A549 (cell line): ENCODE measurements around the gene CCDC117.

Source experiments
- CBX8 ChIP-seq: fragments of 200-600 bp; sonication (generic); IDR thresholded peaks from 2 replicates; pipeline ENCODE4 v1.6.1; 2016
- CEBPB ChIP-seq, 2 experiments: fragments of >200 bp in 1 of 2; sonication (Bioruptor Twin) in 1 of 2; formaldehyde crosslinking in 1 of 2; IDR thresholded peaks; 2 replicates each; pipeline ENCODE4 v1.6.1; 2012 to 2016
- CHD2 ChIP-seq: fragments of 150-350 bp; IDR thresholded peaks from 2 replicates; pipeline ENCODE4 v1.6.1; 2014; ENCODE audit warnings: low read length; ENCODE audit not compliant: partially characterized antibody
- KDM1A ChIP-seq: fragments of 200-600 bp; sonication (generic); IDR thresholded peaks from 2 replicates; pipeline ENCODE4 v1.6.1; 2016; ENCODE audit warnings: low read depth, mild to moderate bottlenecking
- POLR2A ChIP-seq: IDR thresholded peaks from 2 replicates; pipeline ENCODE4 v1.6.1; 2012; ENCODE audit warnings: mild to moderate bottlenecking, low read length
- RNF2 ChIP-seq: fragments of 200-600 bp; sonication (generic); IDR thresholded peaks from 2 replicates; pipeline ENCODE4 v1.6.1; 2016; ENCODE audit warnings: low read depth, mild to moderate bottlenecking, antibody characterized with exemption, moderate library complexity, borderline replicate concordance
- TF ChIP-seq, protein P1 (sequence below): IDR thresholded peaks from 2 replicates; pipeline ENCODE4 v1.6.1; 2012
- TF ChIP-seq, protein P2 (sequence below): fragments of >200 bp; sonication (Bioruptor Twin); formaldehyde crosslinking; IDR thresholded peaks from 3 replicates; pipeline ENCODE4 v1.5.1; 2016
- TF ChIP-seq, protein P3 (sequence below): fragments of 200-600 bp; sonication (generic); IDR thresholded peaks from 2 replicates; pipeline ENCODE4 v1.6.1; 2016; ENCODE audit warnings: antibody characterized with exemption, mild to moderate bottlenecking, moderate library complexity

DNA sequence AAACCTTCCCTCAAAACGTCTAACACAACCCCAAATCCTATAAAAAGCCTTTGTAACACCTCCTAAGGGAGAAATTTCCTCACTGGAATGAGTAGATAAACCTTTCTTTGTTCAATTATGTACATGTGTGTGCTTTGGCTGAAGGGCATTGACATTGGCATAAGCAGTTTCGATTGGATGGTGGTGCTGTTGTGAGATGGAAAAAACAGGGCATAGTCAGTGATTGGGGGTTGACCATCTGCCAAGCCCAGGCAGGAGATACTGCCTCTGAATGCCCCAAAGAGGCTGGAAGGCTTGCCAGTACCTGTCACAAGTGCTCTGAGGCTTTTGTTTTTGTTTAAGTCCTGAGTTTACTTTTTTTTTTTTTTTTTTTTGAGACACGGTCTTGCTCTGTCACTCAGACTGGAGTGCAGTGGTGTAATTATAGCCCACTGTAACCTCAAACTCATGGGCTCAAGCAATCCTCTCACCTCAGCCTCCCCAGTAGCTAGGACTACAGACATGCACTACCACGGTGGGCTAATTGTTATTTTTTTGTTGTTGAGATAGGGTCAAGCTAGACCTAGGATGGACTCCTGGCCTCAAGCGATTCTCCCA, 1.2 kb upstream of the CCDC117 start:
- TF ChIP-seq KDM1A (no peak), RNF2 (no peak), CHD2 (no peak), CBX8 (no peak), CEBPB (IDR thresholded peaks at IDR 0.05) (no peak), POLR2A (no peak)
- TF ChIP-seq, protein P1, sequence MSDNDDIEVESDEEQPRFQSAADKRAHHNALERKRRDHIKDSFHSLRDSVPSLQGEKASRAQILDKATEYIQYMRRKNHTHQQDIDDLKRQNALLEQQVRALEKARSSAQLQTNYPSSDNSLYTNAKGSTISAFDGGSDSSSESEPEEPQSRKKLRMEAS = no peak
- TF ChIP-seq, protein P2, sequence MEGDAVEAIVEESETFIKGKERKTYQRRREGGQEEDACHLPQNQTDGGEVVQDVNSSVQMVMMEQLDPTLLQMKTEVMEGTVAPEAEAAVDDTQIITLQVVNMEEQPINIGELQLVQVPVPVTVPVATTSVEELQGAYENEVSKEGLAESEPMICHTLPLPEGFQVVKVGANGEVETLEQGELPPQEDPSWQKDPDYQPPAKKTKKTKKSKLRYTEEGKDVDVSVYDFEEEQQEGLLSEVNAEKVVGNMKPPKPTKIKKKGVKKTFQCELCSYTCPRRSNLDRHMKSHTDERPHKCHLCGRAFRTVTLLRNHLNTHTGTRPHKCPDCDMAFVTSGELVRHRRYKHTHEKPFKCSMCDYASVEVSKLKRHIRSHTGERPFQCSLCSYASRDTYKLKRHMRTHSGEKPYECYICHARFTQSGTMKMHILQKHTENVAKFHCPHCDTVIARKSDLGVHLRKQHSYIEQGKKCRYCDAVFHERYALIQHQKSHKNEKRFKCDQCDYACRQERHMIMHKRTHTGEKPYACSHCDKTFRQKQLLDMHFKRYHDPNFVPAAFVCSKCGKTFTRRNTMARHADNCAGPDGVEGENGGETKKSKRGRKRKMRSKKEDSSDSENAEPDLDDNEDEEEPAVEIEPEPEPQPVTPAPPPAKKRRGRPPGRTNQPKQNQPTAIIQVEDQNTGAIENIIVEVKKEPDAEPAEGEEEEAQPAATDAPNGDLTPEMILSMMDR = no peak
- TF ChIP-seq, protein P3, sequence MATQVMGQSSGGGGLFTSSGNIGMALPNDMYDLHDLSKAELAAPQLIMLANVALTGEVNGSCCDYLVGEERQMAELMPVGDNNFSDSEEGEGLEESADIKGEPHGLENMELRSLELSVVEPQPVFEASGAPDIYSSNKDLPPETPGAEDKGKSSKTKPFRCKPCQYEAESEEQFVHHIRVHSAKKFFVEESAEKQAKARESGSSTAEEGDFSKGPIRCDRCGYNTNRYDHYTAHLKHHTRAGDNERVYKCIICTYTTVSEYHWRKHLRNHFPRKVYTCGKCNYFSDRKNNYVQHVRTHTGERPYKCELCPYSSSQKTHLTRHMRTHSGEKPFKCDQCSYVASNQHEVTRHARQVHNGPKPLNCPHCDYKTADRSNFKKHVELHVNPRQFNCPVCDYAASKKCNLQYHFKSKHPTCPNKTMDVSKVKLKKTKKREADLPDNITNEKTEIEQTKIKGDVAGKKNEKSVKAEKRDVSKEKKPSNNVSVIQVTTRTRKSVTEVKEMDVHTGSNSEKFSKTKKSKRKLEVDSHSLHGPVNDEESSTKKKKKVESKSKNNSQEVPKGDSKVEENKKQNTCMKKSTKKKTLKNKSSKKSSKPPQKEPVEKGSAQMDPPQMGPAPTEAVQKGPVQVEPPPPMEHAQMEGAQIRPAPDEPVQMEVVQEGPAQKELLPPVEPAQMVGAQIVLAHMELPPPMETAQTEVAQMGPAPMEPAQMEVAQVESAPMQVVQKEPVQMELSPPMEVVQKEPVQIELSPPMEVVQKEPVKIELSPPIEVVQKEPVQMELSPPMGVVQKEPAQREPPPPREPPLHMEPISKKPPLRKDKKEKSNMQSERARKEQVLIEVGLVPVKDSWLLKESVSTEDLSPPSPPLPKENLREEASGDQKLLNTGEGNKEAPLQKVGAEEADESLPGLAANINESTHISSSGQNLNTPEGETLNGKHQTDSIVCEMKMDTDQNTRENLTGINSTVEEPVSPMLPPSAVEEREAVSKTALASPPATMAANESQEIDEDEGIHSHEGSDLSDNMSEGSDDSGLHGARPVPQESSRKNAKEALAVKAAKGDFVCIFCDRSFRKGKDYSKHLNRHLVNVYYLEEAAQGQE = no peak
